ENCODE measurements around the gene FADD.

Gene FADD

GRCh38 chr11:70202920-70203750, at the start of gene FADD:
Gene FADD (plus strand): TSS chr11:70203296. CDS start chr11:70203460, 164 bp downstream.
- DNase-seq (ENCODE audit: low spot score) = peak; percentile 90

- no peak for DNase-seq (ENCODE audit: low spot score)
Observed at GRCh38 chr11:70155386-70155785, 47.7 kb upstream of the FADD start.

GRCh38 chr11:70156291-70157037, 46.6 kb upstream of the FADD start:
- no peak for DNase-seq (ENCODE audit: low spot score)

GRCh38 chr11:70158201-70158600, 44.9 kb upstream of the FADD start:
- DNase-seq (ENCODE audit: low spot score) = peak; percentile 34

- no peak for DNase-seq (ENCODE audit: low spot score)
Observed at GRCh38 chr11:70158757-70159389, 44.2 kb upstream of the FADD start.

GRCh38 chr11:70159627-70160570, 43.2 kb upstream of the FADD start:
- DNase-seq (ENCODE audit: low spot score) = peak; percentile 77

- no peak for DNase-seq (ENCODE audit: low spot score)
Observed at GRCh38 chr11:70161043-70161625, 42.0 kb upstream of the FADD start.

GRCh38 chr11:70164705-70165104, 38.4 kb upstream of the FADD start:
- no peak for DNase-seq (ENCODE audit: low spot score)

GRCh38 chr11:70167120-70167519, 36.0 kb upstream of the FADD start:
- DNase-seq (ENCODE audit: low spot score) = no peak

- DNase-seq (ENCODE audit: low spot score) = no peak
Observed at GRCh38 chr11:70167723-70168404, 35.2 kb upstream of the FADD start.

- DNase-seq (ENCODE audit: low spot score) = no peak
Observed at GRCh38 chr11:70168405-70168754, 34.7 kb upstream of the FADD start.

GRCh38 chr11:70169127-70169526, 34.0 kb upstream of the FADD start:
- no peak for DNase-seq (ENCODE audit: low spot score)

- no peak for DNase-seq (ENCODE audit: low spot score)
Observed at GRCh38 chr11:70169632-70170031, 33.5 kb upstream of the FADD start.

- no peak for DNase-seq (ENCODE audit: low spot score)
Observed at GRCh38 chr11:70170596-70171210, 32.4 kb upstream of the FADD start.

GRCh38 chr11:70173018-70173417, 30.1 kb upstream of the FADD start:
- DNase-seq (ENCODE audit: low spot score) = no peak

- no peak for DNase-seq (ENCODE audit: low spot score)
Observed at GRCh38 chr11:70174547-70175235, 28.4 kb upstream of the FADD start.

- no peak for DNase-seq (ENCODE audit: low spot score)
Observed at GRCh38 chr11:70175236-70175698, 27.8 kb upstream of the FADD start.

GRCh38 chr11:70176940-70177689, 26.0 kb upstream of the FADD start:
- DNase-seq (ENCODE audit: low spot score) = no peak

GRCh38 chr11:70180906-70181305, 22.2 kb upstream of the FADD start:
- no peak for DNase-seq (ENCODE audit: low spot score)
